Neural cell (in vitro differentiated cells): ENCODE data around the gene ACSS1. TPM values are rescaled to one million over a fixed set of nuclear protein-coding genes. Genes with fewer than 3 reads are reported as not detected.

Experiments used
- H2AFZ ChIP-seq: fragments of 200-600, 300-800 bp; sonication (generic), shearing (Covaris generic); 2 replicates; pipeline ENCODE4 v1.6.0; 2014; ENCODE audit warnings: low read depth, mild to moderate bottlenecking, antibody characterized with exemption, low read length, moderate library complexity
- H3F3A ChIP-seq: fragments of 200-600 bp; shearing (Covaris generic); 2 replicates; pipeline ENCODE4 v1.6.1; 2016; ENCODE audit warnings: mild to moderate bottlenecking, moderate library complexity, mixed read lengths, antibody characterized with exemption, low read length; ENCODE audit not compliant: insufficient read depth, poor library complexity, severe bottlenecking
- H3K27ac ChIP-seq: fragments of 200-600, 300-800 bp; sonication (generic), shearing (Covaris generic); 2 replicates; pipeline ENCODE4 v1.5.1; 2014; ENCODE audit warnings: mild to moderate bottlenecking, low read length, moderate library complexity
- H3K27me3 ChIP-seq: fragments of 300-800, 200-600 bp; sonication (generic), shearing (Covaris generic); 2 replicates; pipeline ENCODE4 v1.6.0; 2014; ENCODE audit warnings: mild to moderate bottlenecking, low read depth, low read length, moderate library complexity; ENCODE audit not compliant: insufficient read depth
- H3K36me3 ChIP-seq: fragments of 300-800, 200-600 bp; sonication (generic), shearing (Covaris generic); 2 replicates; pipeline ENCODE4 v1.5.1; 2014; ENCODE audit warnings: mild to moderate bottlenecking, antibody characterized with exemption, low read length, moderate library complexity; ENCODE audit not compliant: insufficient read depth
- H3K4me2 ChIP-seq: fragments of 300-800, 200-600 bp; sonication (generic), shearing (Covaris generic); 2 replicates; pipeline ENCODE4 v1.6.0; 2014; ENCODE audit warnings: mild to moderate bottlenecking, low read length
- H3K4me3 ChIP-seq: fragments of 300-800, 200-600 bp; sonication (generic), shearing (Covaris generic); 2 replicates; pipeline ENCODE4 v1.5.1; 2014; ENCODE audit warnings: mild to moderate bottlenecking, low read length, moderate library complexity
- H3K79me2 ChIP-seq: fragments of 200-600 bp; shearing (Covaris generic); replicated peaks from 2 replicates; pipeline ENCODE4 v1.6.0; 2014; ENCODE audit warnings: mild to moderate bottlenecking, low read length, moderate library complexity; ENCODE audit not compliant: insufficient read depth
- H3K9ac ChIP-seq: fragments of 300-800, 200-600 bp; sonication (generic), shearing (Covaris generic); 2 replicates; pipeline ENCODE4 v1.6.1; 2016; ENCODE audit warnings: mild to moderate bottlenecking, low read length, mixed read lengths
- H3K9me2 ChIP-seq: fragments of 200-600 bp; shearing (Covaris generic); 2 replicates; pipeline ENCODE4 v1.6.1; 2016; ENCODE audit warnings: mild to moderate bottlenecking, low read length, mixed read lengths; ENCODE audit not compliant: insufficient read depth
- H3K9me3 ChIP-seq: fragments of 200-600, 300-800 bp; sonication (generic), shearing (Covaris generic); 2 replicates; pipeline ENCODE4 v1.6.1; 2016; ENCODE audit warnings: mild to moderate bottlenecking, mixed run types, low read length, moderate library complexity, mixed read lengths
- H4K20me1 ChIP-seq: fragments of 200-600 bp; shearing (Covaris generic); 2 replicates; pipeline ENCODE4 v1.6.1; 2016; ENCODE audit warnings: mild to moderate bottlenecking, mixed run types; ENCODE audit not compliant: insufficient read depth
- EP300 ChIP-seq: fragments of 450-650 bp; conservative IDR thresholded peaks from 2 replicates; pipeline ENCODE4 v1.6.1; 2014; ENCODE audit warnings: antibody characterized with exemption, mild to moderate bottlenecking, moderate library complexity; ENCODE audit not compliant: poor library complexity, severe bottlenecking
- EZH2 ChIP-seq: fragments of 200-600, 300-800 bp; shearing (Covaris generic), sonication (generic); IDR thresholded peaks from 2 replicates; pipeline ENCODE4 v1.6.1; 2014; ENCODE audit warnings: antibody characterized with exemption, low read length, borderline replicate concordance, mild to moderate bottlenecking; ENCODE audit not compliant: insufficient read depth, poor library complexity, severe bottlenecking
- MXI1 ChIP-seq: fragments of 450-650 bp; conservative IDR thresholded peaks from 2 replicates; pipeline ENCODE4 v1.6.1; 2014; ENCODE audit warnings: antibody characterized with exemption, mild to moderate bottlenecking; ENCODE audit not compliant: poor library complexity, severe bottlenecking
- POLR2AphosphoS5 ChIP-seq: IDR thresholded peaks from 2 replicates; pipeline ENCODE4 v1.6.1; 2012
- RAD21 ChIP-seq: fragments of 450-650 bp; conservative IDR thresholded peaks from 2 replicates; pipeline ENCODE4 v1.6.1; 2014; ENCODE audit warnings: antibody characterized with exemption, mild to moderate bottlenecking, moderate library complexity
- REST ChIP-seq: IDR thresholded peaks from 2 replicates; pipeline ENCODE4 v1.6.1; 2012; ENCODE audit warnings: borderline replicate concordance
- SMC3 ChIP-seq: fragments of 450-650 bp; conservative IDR thresholded peaks from 2 replicates; pipeline ENCODE4 v1.6.1; 2014; ENCODE audit warnings: antibody characterized with exemption, mild to moderate bottlenecking, moderate library complexity; ENCODE audit not compliant: poor library complexity
- TAF1 ChIP-seq: IDR thresholded peaks from 2 replicates; pipeline ENCODE4 v1.6.1; 2012; ENCODE audit warnings: low read depth
- polyA plus RNA-seq: library from polyadenylated mRNA; depleted of rRNA; stranded (reverse); fragments of >200 nt; gene quantifications from 2 replicates; pipeline ENCODE4 v1.2.3, GENCODE V29; 2014
- TF ChIP-seq, protein P1 (sequence below): fragments of 450-650 bp; IDR thresholded peaks from 2 replicates; pipeline ENCODE4 v1.5.1; 2014; ENCODE audit warnings: antibody characterized with exemption, mild to moderate bottlenecking, moderate library complexity; ENCODE audit not compliant: poor library complexity, severe bottlenecking

The ACSS1 gene
- polyA plus RNA-seq, 1 donor from 2014 or later: not detected

- H3K27ac ChIP-seq: no peak overlapping the region
- no peak overlapping the region for H3K4me2 ChIP-seq
Measured at GRCh38 chr20:25090492-25091429, 32.8 kb upstream of the ACSS1 start.

DNA sequence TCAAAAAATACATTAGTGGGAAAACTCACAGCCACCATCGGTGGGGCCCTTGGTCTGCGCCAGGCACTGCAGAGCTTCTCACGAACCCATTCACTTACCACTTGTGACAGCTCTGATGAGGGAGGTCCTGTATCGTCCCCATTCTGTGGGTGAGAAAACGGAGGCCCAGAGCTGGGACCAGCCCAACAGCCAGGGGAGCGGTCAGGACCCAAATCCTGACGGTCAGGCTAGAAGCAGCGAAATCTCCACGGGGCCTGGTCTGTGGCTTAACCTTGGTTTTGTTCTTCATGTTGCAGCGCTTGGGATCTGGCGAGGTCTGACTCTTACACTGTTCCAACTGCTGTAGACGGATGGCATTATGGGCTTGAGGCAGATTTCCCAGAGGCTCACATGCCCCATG is 31.7 kb upstream of the ACSS1 start:
- H3K9me2 ChIP-seq: no peaks in the 10 kb centered on the region
- no peak overlapping the region for H3K4me2 ChIP-seq
- peaks cover 19% of the 10 kb centered on the region for H3K27me3 ChIP-seq
- no peaks in the 10 kb centered on the region for H3K79me2 ChIP-seq
- no peak overlapping the region for H2AFZ ChIP-seq
- H4K20me1 ChIP-seq: no peaks in the 10 kb centered on the region
- H3K9ac ChIP-seq: no peak overlapping the region
- no peaks in the 10 kb centered on the region for H3K36me3 ChIP-seq
- no peak overlapping the region for H3K4me3 ChIP-seq
- no peak overlapping the region for H3K27ac ChIP-seq
- H3F3A ChIP-seq: no peaks in the 10 kb centered on the region
- H3K9me3 ChIP-seq: no peaks in the 10 kb centered on the region
- TF ChIP-seq REST (no peak), EZH2 (no peak), POLR2AphosphoS5 (no peak), EP300 (no peak), MXI1 (no peak), SMC3 (no peak)

More at GRCh38 chr20:25090492-25091429, 32.8 kb upstream of the ACSS1 start:
- Histone ChIP-seq H3K27me3 (peaks cover 8% of the 10 kb centered on the region), H2AFZ (no peak overlapping the region), H4K20me1 (no peaks in the 10 kb centered on the region), H3K9ac (no peak overlapping the region), H3F3A (no peaks in the 10 kb centered on the region), H3K9me2 (no peaks in the 10 kb centered on the region), H3K79me2 (no peaks in the 10 kb centered on the region), H3K36me3 (no peaks in the 10 kb centered on the region), H3K9me3 (no peaks in the 10 kb centered on the region), H3K4me3 (no peak overlapping the region)
- TF ChIP-seq, protein P1, sequence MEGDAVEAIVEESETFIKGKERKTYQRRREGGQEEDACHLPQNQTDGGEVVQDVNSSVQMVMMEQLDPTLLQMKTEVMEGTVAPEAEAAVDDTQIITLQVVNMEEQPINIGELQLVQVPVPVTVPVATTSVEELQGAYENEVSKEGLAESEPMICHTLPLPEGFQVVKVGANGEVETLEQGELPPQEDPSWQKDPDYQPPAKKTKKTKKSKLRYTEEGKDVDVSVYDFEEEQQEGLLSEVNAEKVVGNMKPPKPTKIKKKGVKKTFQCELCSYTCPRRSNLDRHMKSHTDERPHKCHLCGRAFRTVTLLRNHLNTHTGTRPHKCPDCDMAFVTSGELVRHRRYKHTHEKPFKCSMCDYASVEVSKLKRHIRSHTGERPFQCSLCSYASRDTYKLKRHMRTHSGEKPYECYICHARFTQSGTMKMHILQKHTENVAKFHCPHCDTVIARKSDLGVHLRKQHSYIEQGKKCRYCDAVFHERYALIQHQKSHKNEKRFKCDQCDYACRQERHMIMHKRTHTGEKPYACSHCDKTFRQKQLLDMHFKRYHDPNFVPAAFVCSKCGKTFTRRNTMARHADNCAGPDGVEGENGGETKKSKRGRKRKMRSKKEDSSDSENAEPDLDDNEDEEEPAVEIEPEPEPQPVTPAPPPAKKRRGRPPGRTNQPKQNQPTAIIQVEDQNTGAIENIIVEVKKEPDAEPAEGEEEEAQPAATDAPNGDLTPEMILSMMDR: no peak
- TF ChIP-seq MXI1 (no peak), TAF1 (no peak), EZH2 (no peak), EP300 (no peak), REST (no peak), RAD21 (no peak), SMC3 (no peak), POLR2AphosphoS5 (no peak)
